SK-N-SH (cell line): ENCODE measurements around the gene TOM1L2. TPM values are rescaled to one million over a fixed set of nuclear protein-coding genes. Genes with fewer than 3 reads are reported as not detected.

Experiments
- CTCF ChIA-PET: fragments of 300-600, 350-600 bp; formaldehyde crosslinking; extraction: SDS; loops from one replicate; lab custom pipeline; 2021; lab: Yijun Ruan, JAX
- POLR2A ChIA-PET: fragments of 350-600 bp; sonication (Branson Sonifier 250); formaldehyde crosslinking; extraction: SDS; loops from one replicate; lab custom pipeline; 2020; ENCODE audit warnings: antibody characterized with exemption, inconsistent platforms; lab: Yijun Ruan, JAX
- DNase-seq: peaks from one replicate; pipeline ENCODE4 v3.0.0; 2012
- H2AFZ ChIP-seq: fragments of 200-600 bp; sonication (generic); 2 replicates; pipeline ENCODE4 v1.8.1; 2016; ENCODE audit warnings: antibody characterized with exemption, mild to moderate bottlenecking, low read depth
- H3F3A ChIP-seq: fragments of 200-600 bp; sonication (generic); replicated peaks from 2 replicates; pipeline ENCODE3; 2016; ENCODE audit warnings: antibody characterized with exemption, mild to moderate bottlenecking; ENCODE audit not compliant: insufficient read depth
- H3K27ac ChIP-seq, 2 experiments: fragments of 200-500 bp in 1 of 2; fragments of 200-600 bp in 1 of 2; sonication (Bioruptor generic) in 1 of 2; sonication (generic), shearing (Covaris generic) in 1 of 2; 2 replicates each; pipeline versions ENCODE4 v1.5.1 to v1.6.1; 2014 to 2016; ENCODE audit warnings: low read depth in 2 of 2, inconsistent platforms in 1 of 2, low read length in 1 of 2, mild to moderate bottlenecking in 1 of 2, mixed read lengths in 1 of 2
- H3K27me3 ChIP-seq: fragments of 200-600 bp; sonication (generic), shearing (Covaris generic); 2 replicates; pipeline ENCODE4 v1.6.1; 2016; ENCODE audit warnings: mixed run types; ENCODE audit not compliant: insufficient read depth
- H3K36me3 ChIP-seq, 2 experiments: fragments of 200-500 bp in 1 of 2; fragments of 200-600 bp in 1 of 2; sonication (Bioruptor generic) in 1 of 2; sonication (generic) in 1 of 2; replicated peaks in 1 of 2; 2 replicates each; pipeline versions ENCODE3 to v1.5.1; 2014 to 2016; ENCODE audit warnings: low read length in 1 of 2, mild to moderate bottlenecking in 1 of 2; ENCODE audit not compliant: insufficient read depth in 2 of 2, control insufficient read depth in 1 of 2
- H3K4me1 ChIP-seq, 2 experiments: fragments of 200-500 bp in 1 of 2; fragments of 200-600 bp in 1 of 2; sonication (Bioruptor generic) in 1 of 2; sonication (generic), shearing (Covaris generic) in 1 of 2; 2 replicates each; pipeline versions ENCODE4 v1.5.1 to v1.6.1; 2014 to 2016; ENCODE audit warnings: low read depth in 1 of 2, low read length in 1 of 2, mixed run types in 1 of 2; ENCODE audit not compliant: insufficient read depth in 2 of 2, control insufficient read depth in 1 of 2
- H3K4me2 ChIP-seq: fragments of 200-600 bp; sonication (generic), shearing (Covaris generic); 2 replicates; pipeline ENCODE4 v1.6.1; 2017; ENCODE audit warnings: mixed run types
- H3K4me3 ChIP-seq, 2 experiments: fragments of 200-500 bp in 1 of 2; fragments of 200-600 bp in 1 of 2; sonication (Bioruptor generic) in 1 of 2; sonication (generic), shearing (Covaris generic) in 1 of 2; 2 replicates each; pipeline versions ENCODE4 v1.5.1 to v1.8.1; 2014 to 2016; ENCODE audit warnings: low read depth in 2 of 2, inconsistent platforms in 1 of 2, low read length in 1 of 2, mild to moderate bottlenecking in 1 of 2, mixed read lengths in 1 of 2, moderate library complexity in 1 of 2
- H3K79me2 ChIP-seq: fragments of 200-600 bp; sonication (generic); 2 replicates; pipeline ENCODE4 v1.8.1; 2017; ENCODE audit warnings: mild to moderate bottlenecking; ENCODE audit not compliant: insufficient read depth
- H3K9ac ChIP-seq: fragments of 200-600 bp; sonication (generic); 2 replicates; pipeline ENCODE4 v1.6.1; 2017; ENCODE audit warnings: mixed run types
- H3K9me2 ChIP-seq: fragments of 200-600 bp; sonication (generic); 2 replicates; pipeline ENCODE4 v1.6.1; 2017; ENCODE audit warnings: mixed run types
- H3K9me3 ChIP-seq: fragments of 200-600 bp; sonication (generic); 2 replicates; pipeline ENCODE4 v1.6.1; 2017; ENCODE audit warnings: mixed run types, mild to moderate bottlenecking, moderate library complexity
- H4K20me1 ChIP-seq: fragments of 200-600 bp; sonication (generic); 2 replicates; pipeline ENCODE4 v1.6.1; 2017; ENCODE audit warnings: mild to moderate bottlenecking, mixed run types; ENCODE audit not compliant: insufficient read depth
- CHD2 ChIP-seq: fragments of 150-350 bp; IDR thresholded peaks from 2 replicates; pipeline ENCODE4 v1.6.1; 2018; ENCODE audit warnings: low read length; ENCODE audit not compliant: partially characterized antibody
- FOSL2 ChIP-seq: IDR thresholded peaks from 2 replicates; pipeline ENCODE4 v1.4.0; 2012; ENCODE audit warnings: low read depth, mild to moderate bottlenecking, moderate library complexity, borderline replicate concordance
- FOXM1 ChIP-seq: IDR thresholded peaks from 2 replicates; pipeline ENCODE4 v1.4.0; 2012; ENCODE audit warnings: low read depth, mild to moderate bottlenecking
- GATA2 ChIP-seq: sonication (generic); formaldehyde crosslinking; IDR thresholded peaks from 2 replicates; pipeline ENCODE4 v1.5.0; 2020; ENCODE audit warnings: mild to moderate bottlenecking, missing genetic modification reagents
- MAX ChIP-seq: IDR thresholded peaks from 2 replicates; pipeline ENCODE4 v1.4.0; 2012; ENCODE audit warnings: low read depth
- NFIC ChIP-seq: IDR thresholded peaks from 2 replicates; pipeline ENCODE4 v1.4.0; 2012; ENCODE audit warnings: borderline replicate concordance
- RXRA ChIP-seq: IDR thresholded peaks from 2 replicates; pipeline ENCODE4 v1.4.0; 2012; ENCODE audit warnings: low read depth, mild to moderate bottlenecking, borderline replicate concordance
- TAF1 ChIP-seq: IDR thresholded peaks from 2 replicates; pipeline ENCODE4 v1.6.1; 2012; ENCODE audit warnings: low read depth, mild to moderate bottlenecking, low read length, moderate library complexity, borderline replicate concordance
- TEAD4 ChIP-seq: IDR thresholded peaks from 2 replicates; pipeline ENCODE4 v1.4.0; 2012; ENCODE audit warnings: mild to moderate bottlenecking, borderline replicate concordance; ENCODE audit not compliant: insufficient read depth
- WGBS: methylation state at CpG from one replicate; pipeline ENCODE4 v1.1.6; 2017; ENCODE audit warnings: low lambda C conversion rate; 5-methylcytosine and 5-hydroxymethylcytosine counted together
- polyA plus RNA-seq, 3 experiments: library from polyadenylated mRNA; depleted of rRNA; stranded (reverse); fragments of >200 nt; gene quantifications; 2 replicates each; pipeline ENCODE4 v1.2.3, GENCODE V29; 2012
- TF ChIP-seq, protein P1 (sequence below): fragments of 200-600 bp; sonication (generic); IDR thresholded peaks from 2 replicates; pipeline ENCODE4 v1.6.1; 2017; ENCODE audit warnings: antibody characterized with exemption, mild to moderate bottlenecking, moderate library complexity
- TF ChIP-seq, protein P2 (sequence below): IDR thresholded peaks from 2 replicates; pipeline ENCODE4 v1.4.0; 2012; ENCODE audit warnings: low read depth, borderline replicate concordance
- TF ChIP-seq, protein P3 (sequence below): IDR thresholded peaks from 2 replicates; pipeline ENCODE4 v1.4.0; 2012; ENCODE audit warnings: low read depth, borderline replicate concordance

The TOM1L2 gene
- polyA plus RNA-seq, 1 of the 3 experiments (the other 2 are of a cell fraction), result 85.4 TPM

GRCh38 chr17:17849845-17850373 lies 122.3 kb downstream of the TOM1L2 start:
- no peaks in the 10 kb centered on the region for H3K9me2 ChIP-seq
- no peaks in the 10 kb centered on the region for H3K9me3 ChIP-seq
- H3K79me2 ChIP-seq, result no peaks in the 10 kb centered on the region
- no peak overlapping the region for H3K4me3 ChIP-seq
- ChIA-PET POLR2A (interaction anchor here (1.4 to 1.7 kb wide), 2 partner anchors 9 to 14 kb away, joined by 4 to 11 read pairs; partner anchors contain the start of gene SREBF1), CTCF (interaction anchor here (1.1 to 2.3 kb wide), 8 partner anchors 9 to 168 kb away, joined by 3 to 7 read pairs (median 3); partner anchors contain the start of gene SREBF1)
- H3K9ac ChIP-seq, result no peak overlapping the region
- TF ChIP-seq TAF1 (no peak), NFIC (no peak), GATA2 (CRISPR knock-in tag) (no peak), FOXM1 (no peak)
- TF ChIP-seq, protein P1, sequence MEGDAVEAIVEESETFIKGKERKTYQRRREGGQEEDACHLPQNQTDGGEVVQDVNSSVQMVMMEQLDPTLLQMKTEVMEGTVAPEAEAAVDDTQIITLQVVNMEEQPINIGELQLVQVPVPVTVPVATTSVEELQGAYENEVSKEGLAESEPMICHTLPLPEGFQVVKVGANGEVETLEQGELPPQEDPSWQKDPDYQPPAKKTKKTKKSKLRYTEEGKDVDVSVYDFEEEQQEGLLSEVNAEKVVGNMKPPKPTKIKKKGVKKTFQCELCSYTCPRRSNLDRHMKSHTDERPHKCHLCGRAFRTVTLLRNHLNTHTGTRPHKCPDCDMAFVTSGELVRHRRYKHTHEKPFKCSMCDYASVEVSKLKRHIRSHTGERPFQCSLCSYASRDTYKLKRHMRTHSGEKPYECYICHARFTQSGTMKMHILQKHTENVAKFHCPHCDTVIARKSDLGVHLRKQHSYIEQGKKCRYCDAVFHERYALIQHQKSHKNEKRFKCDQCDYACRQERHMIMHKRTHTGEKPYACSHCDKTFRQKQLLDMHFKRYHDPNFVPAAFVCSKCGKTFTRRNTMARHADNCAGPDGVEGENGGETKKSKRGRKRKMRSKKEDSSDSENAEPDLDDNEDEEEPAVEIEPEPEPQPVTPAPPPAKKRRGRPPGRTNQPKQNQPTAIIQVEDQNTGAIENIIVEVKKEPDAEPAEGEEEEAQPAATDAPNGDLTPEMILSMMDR, result peak; percentile 29
- TF ChIP-seq, all 33 proteins: peak for 1
- Histone ChIP-seq H2AFZ (no peak overlapping the region), H3K36me3 (peaks cover 0 to 54% of the 10 kb centered on the region in 2 experiments), H3K4me2 (no peak overlapping the region), H3F3A (peaks cover 8% of the 10 kb centered on the region), H3K27ac (peak overlapping the region in 1 of 2 experiments; percentile 62; a peak in 1 of 4 replicates), H3K27me3 (no peaks in the 10 kb centered on the region), H3K4me1 (peaks cover 19 to 83% of the 10 kb centered on the region in 2 experiments; a peak in 3 of 4 replicates), H4K20me1 (no peaks in the 10 kb centered on the region)
- WGBS, result 100% methylated on average over 1 of the region's 2 CpGs
- DNase-seq, result peak; percentile 58

DNA sequence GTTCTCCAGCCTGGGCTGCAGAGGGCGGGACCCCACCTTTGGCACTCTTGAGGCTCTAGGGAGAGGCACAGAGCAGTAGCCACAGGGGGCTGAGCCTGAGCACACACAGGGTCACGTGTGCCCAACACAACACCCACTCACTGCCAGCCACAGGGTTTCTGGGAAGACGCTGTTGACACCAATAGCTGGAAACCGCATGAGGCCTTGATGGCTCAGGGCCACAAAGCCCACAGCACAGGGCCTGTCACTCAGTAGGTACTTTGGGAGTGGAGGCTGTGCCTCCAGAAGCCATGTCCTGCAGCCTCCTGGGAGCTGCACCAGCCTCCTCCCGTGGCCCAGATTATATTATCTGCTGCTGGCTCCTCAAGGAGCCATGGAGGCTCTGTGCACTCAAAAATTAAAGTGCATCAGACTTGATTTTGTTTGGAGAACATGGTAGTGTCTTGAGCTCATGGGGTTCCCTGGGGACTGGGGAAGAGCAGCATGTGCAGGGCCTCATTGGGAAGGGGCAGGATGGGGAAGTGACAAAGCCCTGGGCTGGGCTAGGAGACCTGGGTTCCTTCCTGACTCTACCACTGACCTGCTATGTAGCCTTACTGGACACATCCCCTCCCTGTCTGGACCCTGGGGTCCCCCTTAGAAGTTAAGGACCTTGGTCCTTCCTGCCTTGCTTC lies 122.9 kb downstream of the TOM1L2 start:
- 70% methylated on average over 2 of the region's 5 CpGs for WGBS
- Histone ChIP-seq H3K9ac (no peak overlapping the region), H3K4me1 (peaks cover 19 to 88% of the 10 kb centered on the region in 2 experiments; a peak in 3 of 4 replicates), H3K9me3 (no peaks in the 10 kb centered on the region), H3K27me3 (no peaks in the 10 kb centered on the region), H3F3A (peaks cover 8% of the 10 kb centered on the region), H4K20me1 (no peaks in the 10 kb centered on the region), H3K36me3 (peaks cover 0 to 54% of the 10 kb centered on the region in 2 experiments), H2AFZ (no peak overlapping the region), H3K9me2 (no peaks in the 10 kb centered on the region), H3K4me2 (no peak overlapping the region), H3K4me3 (no peak overlapping the region), H3K79me2 (no peaks in the 10 kb centered on the region), H3K27ac (peak overlapping the region in 1 of 2 experiments; percentile 22; a peak in 1 of 4 replicates)
- POLR2A ChIA-PET, result interaction anchor here (0.7 to 1.7 kb wide), 3 partner anchors 8 to 37 kb away, joined by 4 to 11 read pairs (median 4); partner anchors contain the start of gene SREBF1
- TF ChIP-seq, protein P1, result no peak
- TF ChIP-seq RXRA, result no peak
- TF ChIP-seq, protein P2, sequence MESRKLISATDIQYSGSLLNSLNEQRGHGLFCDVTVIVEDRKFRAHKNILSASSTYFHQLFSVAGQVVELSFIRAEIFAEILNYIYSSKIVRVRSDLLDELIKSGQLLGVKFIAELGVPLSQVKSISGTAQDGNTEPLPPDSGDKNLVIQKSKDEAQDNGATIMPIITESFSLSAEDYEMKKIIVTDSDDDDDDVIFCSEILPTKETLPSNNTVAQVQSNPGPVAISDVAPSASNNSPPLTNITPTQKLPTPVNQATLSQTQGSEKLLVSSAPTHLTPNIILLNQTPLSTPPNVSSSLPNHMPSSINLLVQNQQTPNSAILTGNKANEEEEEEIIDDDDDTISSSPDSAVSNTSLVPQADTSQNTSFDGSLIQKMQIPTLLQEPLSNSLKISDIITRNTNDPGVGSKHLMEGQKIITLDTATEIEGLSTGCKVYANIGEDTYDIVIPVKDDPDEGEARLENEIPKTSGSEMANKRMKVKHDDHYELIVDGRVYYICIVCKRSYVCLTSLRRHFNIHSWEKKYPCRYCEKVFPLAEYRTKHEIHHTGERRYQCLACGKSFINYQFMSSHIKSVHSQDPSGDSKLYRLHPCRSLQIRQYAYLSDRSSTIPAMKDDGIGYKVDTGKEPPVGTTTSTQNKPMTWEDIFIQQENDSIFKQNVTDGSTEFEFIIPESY, result no peak
- no peak for TF ChIP-seq TEAD4
- no peak for TF ChIP-seq FOSL2
- no peak for TF ChIP-seq TAF1
- TF ChIP-seq, protein P3, sequence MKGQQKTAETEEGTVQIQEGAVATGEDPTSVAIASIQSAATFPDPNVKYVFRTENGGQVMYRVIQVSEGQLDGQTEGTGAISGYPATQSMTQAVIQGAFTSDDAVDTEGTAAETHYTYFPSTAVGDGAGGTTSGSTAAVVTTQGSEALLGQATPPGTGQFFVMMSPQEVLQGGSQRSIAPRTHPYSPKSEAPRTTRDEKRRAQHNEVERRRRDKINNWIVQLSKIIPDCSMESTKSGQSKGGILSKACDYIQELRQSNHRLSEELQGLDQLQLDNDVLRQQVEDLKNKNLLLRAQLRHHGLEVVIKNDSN, result no peak
- no peak for TF ChIP-seq MAX
- no peak for TF ChIP-seq FOXM1
- TF ChIP-seq NFIC, result no peak
- no peak for TF ChIP-seq CHD2
- CTCF ChIA-PET, result interaction anchor here (1.1 to 2.3 kb wide), 9 partner anchors 8 to 167 kb away, joined by 3 to 7 read pairs (median 3); partner anchors contain the start of gene SREBF1
- DNase-seq, result no peak
